GM21367 (cell line): ENCODE measurements around the gene CABP1.
"Not testable (repeated sequence)": the region's sequence is repeated elsewhere in the genome, so short reads cannot be mapped to it uniquely, and the experiment has no call there.

ENCODE experiments used
- ATAC-seq: cut with Tn5 transposase; IDR thresholded peaks from one replicate; pipeline ENCODE4 v1.9.1; 2021; ENCODE audit not compliant: unreplicated experiment

The CABP1 gene

GRCh38 chr12:120639771-120640721 lies at the start of gene CABP1:
Gene CABP1 (plus strand): TSS chr12:120640626. CDS start chr12:120640686, 60 bp downstream.
- ATAC-seq, result no peak

- no peak for ATAC-seq
Observed at GRCh38 chr12:120590741-120591407, 49.6 kb upstream of the CABP1 start.

GRCh38 chr12:120592121-120593049 lies 48.0 kb upstream of the CABP1 start:
- no peak for ATAC-seq

GRCh38 chr12:120596901-120597300 lies 43.5 kb upstream of the CABP1 start:
- ATAC-seq, result no peak

GRCh38 chr12:120597861-120598260 lies 42.6 kb upstream of the CABP1 start:
- no peak for ATAC-seq

- ATAC-seq, result no peak
Observed at GRCh38 chr12:120598674-120599463, 41.6 kb upstream of the CABP1 start.

- no peak for ATAC-seq
Observed at GRCh38 chr12:120599672-120600552, 40.5 kb upstream of the CABP1 start.

- ATAC-seq, result not testable (repeated sequence)
Observed at GRCh38 chr12:120602416-120602815, 38.0 kb upstream of the CABP1 start.

- ATAC-seq, result no peak
Observed at GRCh38 chr12:120610560-120610959, 29.9 kb upstream of the CABP1 start.

GRCh38 chr12:120611534-120611933 lies 28.9 kb upstream of the CABP1 start:
- not testable (repeated sequence) for ATAC-seq

- ATAC-seq, result no peak
Observed at GRCh38 chr12:120614848-120615247, 25.6 kb upstream of the CABP1 start.

GRCh38 chr12:120617193-120617592 lies 23.2 kb upstream of the CABP1 start:
- ATAC-seq, result not testable (repeated sequence)

- not testable (repeated sequence) for ATAC-seq
Observed at GRCh38 chr12:120617767-120618166, 22.7 kb upstream of the CABP1 start.

- no peak for ATAC-seq
Observed at GRCh38 chr12:120618954-120619615, 21.3 kb upstream of the CABP1 start.

GRCh38 chr12:120620624-120621023 lies 19.8 kb upstream of the CABP1 start:
- ATAC-seq, result no peak

- ATAC-seq, result no peak
Observed at GRCh38 chr12:120625557-120626419, 14.6 kb upstream of the CABP1 start.

- ATAC-seq, result no peak
Observed at GRCh38 chr12:120628919-120629318, 11.5 kb upstream of the CABP1 start.
